ENCODE results near the gene FRMD5. TPM values are rescaled to one million over a fixed set of nuclear protein-coding genes. Genes with fewer than 3 reads are reported as not detected.
"Not testable (repeated sequence)": the region's sequence is repeated elsewhere in the genome, so short reads cannot be mapped to it uniquely, and the experiment has no call there.

Gene FRMD5
- total RNA-seq, 1 experiment from 2014 or later = not detected

GRCh38 chr15:44035781-44036699 lies 159.0 kb downstream of the FRMD5 start:
- DNase-seq (ENCODE audit: extremely low read depth, low read depth) = no peak

GRCh38 chr15:44034933-44035624 lies 160.0 kb downstream of the FRMD5 start:
- DNase-seq (ENCODE audit: extremely low read depth, low read depth) = no peak

GRCh38 chr15:44034334-44034733 lies 160.7 kb downstream of the FRMD5 start:
- DNase-seq (ENCODE audit: extremely low read depth, low read depth) = no peak

GRCh38 chr15:44033894-44034293 lies 161.2 kb downstream of the FRMD5 start:
- no peak for DNase-seq (ENCODE audit: extremely low read depth, low read depth)

- DNase-seq (ENCODE audit: extremely low read depth, low read depth) = not testable (repeated sequence)
These were observed 162.3 kb downstream of the FRMD5 start for GRCh38 chr15:44032820-44033219.

- DNase-seq (ENCODE audit: extremely low read depth, low read depth) = no peak
These were observed 165.0 kb downstream of the FRMD5 start for GRCh38 chr15:44029940-44030568.

- no peak for DNase-seq (ENCODE audit: extremely low read depth, low read depth)
These were observed 166.1 kb downstream of the FRMD5 start for GRCh38 chr15:44029003-44029402.

GRCh38 chr15:44028349-44028748 lies 166.7 kb downstream of the FRMD5 start:
- no peak for DNase-seq (ENCODE audit: extremely low read depth, low read depth)

- no peak for DNase-seq (ENCODE audit: extremely low read depth, low read depth)
These were observed 170.9 kb downstream of the FRMD5 start for GRCh38 chr15:44024155-44024554.

- DNase-seq (ENCODE audit: extremely low read depth, low read depth) = no peak
These were observed 171.9 kb downstream of the FRMD5 start for GRCh38 chr15:44023176-44023575.

GRCh38 chr15:44018151-44018550 lies 176.9 kb downstream of the FRMD5 start:
- DNase-seq (ENCODE audit: extremely low read depth, low read depth) = no peak

GRCh38 chr15:44015545-44016305 lies 179.3 kb downstream of the FRMD5 start:
- DNase-seq (ENCODE audit: extremely low read depth, low read depth) = no peak

GRCh38 chr15:44011238-44011854 lies 183.7 kb downstream of the FRMD5 start:
- DNase-seq (ENCODE audit: extremely low read depth, low read depth) = no peak

GRCh38 chr15:44010089-44010488 lies 185.0 kb downstream of the FRMD5 start:
- DNase-seq (ENCODE audit: extremely low read depth, low read depth) = no peak

- peak; percentile 16 for DNase-seq (ENCODE audit: extremely low read depth, low read depth)
These were observed 186.0 kb downstream of the FRMD5 start for GRCh38 chr15:44009038-44009437.

- not testable (repeated sequence) for DNase-seq (ENCODE audit: extremely low read depth, low read depth)
These were observed 194.8 kb downstream of the FRMD5 start for GRCh38 chr15:44000248-44000647.

GRCh38 chr15:43998607-43999006 lies 196.5 kb downstream of the FRMD5 start:
- no peak for DNase-seq (ENCODE audit: extremely low read depth, low read depth)

- DNase-seq (ENCODE audit: extremely low read depth, low read depth) = no peak
These were observed 203.9 kb downstream of the FRMD5 start for GRCh38 chr15:43991206-43991605.

- DNase-seq (ENCODE audit: extremely low read depth, low read depth) = no peak
These were observed 205.1 kb downstream of the FRMD5 start for GRCh38 chr15:43989938-43990337.

GRCh38 chr15:43988900-43989299 lies 206.2 kb downstream of the FRMD5 start:
- DNase-seq (ENCODE audit: extremely low read depth, low read depth) = no peak
